ENCODE measurements around the gene KMT5B. TPM values are rescaled to one million over a fixed set of nuclear protein-coding genes. Genes with fewer than 3 reads are reported as not detected.
A peak's percentile ranks its signal among the peaks of the same experiment; 100 is the strongest.

Gene KMT5B
- total RNA-seq, 1 donor from 2014 or later: 46.8 TPM

DNA sequence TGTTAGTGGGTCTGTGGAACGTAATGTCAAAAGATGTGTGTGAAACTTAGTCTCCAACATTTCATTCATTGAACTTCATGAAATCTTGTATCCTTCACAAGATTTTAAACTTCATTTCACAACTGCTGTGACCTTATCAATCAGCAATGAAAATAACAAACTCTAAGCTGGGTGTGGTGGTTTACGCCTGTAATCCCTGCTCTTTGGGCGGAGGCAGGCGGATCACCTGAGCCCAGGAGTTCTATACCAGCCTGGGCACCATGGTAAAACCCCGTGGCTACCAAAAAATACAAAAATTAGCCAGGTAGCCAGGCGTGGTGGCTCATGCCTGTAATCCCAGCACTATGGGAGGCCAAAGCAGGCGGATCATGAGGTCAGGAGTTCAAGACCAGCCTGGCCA lies 97.0 kb downstream of the KMT5B start:
- Mint-ChIP-seq H3K9me3 (ENCODE audit: unreplicated experiment) (no peaks in the 10 kb centered on the region), H3K27me3 (ENCODE audit: unreplicated experiment) (peaks cover 9% of the 10 kb centered on the region), H3K36me3 (ENCODE audit: low read depth, unreplicated experiment) (peaks cover 27% of the 10 kb centered on the region), H3K27ac (ENCODE audit: unreplicated experiment) (no peak overlapping the region), H3K4me3 (ENCODE audit: unreplicated experiment) (no peak overlapping the region), H3K4me1 (ENCODE audit: unreplicated experiment) (peaks cover 57% of the 10 kb centered on the region)
- TF ChIP-seq, protein P1, sequence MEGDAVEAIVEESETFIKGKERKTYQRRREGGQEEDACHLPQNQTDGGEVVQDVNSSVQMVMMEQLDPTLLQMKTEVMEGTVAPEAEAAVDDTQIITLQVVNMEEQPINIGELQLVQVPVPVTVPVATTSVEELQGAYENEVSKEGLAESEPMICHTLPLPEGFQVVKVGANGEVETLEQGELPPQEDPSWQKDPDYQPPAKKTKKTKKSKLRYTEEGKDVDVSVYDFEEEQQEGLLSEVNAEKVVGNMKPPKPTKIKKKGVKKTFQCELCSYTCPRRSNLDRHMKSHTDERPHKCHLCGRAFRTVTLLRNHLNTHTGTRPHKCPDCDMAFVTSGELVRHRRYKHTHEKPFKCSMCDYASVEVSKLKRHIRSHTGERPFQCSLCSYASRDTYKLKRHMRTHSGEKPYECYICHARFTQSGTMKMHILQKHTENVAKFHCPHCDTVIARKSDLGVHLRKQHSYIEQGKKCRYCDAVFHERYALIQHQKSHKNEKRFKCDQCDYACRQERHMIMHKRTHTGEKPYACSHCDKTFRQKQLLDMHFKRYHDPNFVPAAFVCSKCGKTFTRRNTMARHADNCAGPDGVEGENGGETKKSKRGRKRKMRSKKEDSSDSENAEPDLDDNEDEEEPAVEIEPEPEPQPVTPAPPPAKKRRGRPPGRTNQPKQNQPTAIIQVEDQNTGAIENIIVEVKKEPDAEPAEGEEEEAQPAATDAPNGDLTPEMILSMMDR (IDR thresholded peaks at IDR 0.05; ENCODE audit: unreplicated experiment): no peak
- DNase-seq (ENCODE audit: low spot score): no peak

DNA sequence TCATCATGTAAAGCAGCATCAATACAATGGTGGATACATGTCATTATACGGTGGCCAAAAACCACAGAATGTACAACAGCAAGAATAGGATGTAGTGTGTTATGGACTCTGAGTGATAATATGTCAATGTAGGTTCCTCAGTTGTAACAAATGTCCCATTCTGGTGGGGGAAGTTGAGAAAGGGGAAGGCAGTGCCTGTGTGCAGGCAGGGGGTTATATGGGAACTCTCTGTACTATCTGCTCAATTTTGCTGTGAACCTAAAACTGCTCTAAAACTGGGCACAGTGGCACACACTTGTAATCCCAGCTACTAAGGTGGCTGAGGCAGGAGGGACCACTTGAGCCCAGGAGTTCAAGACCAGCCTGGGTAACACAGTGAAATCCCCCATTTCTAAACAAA lies 97.8 kb downstream of the KMT5B start:
- Mint-ChIP-seq H3K4me1 (ENCODE audit: unreplicated experiment) (peaks cover 57% of the 10 kb centered on the region), H3K27ac (ENCODE audit: unreplicated experiment) (no peak overlapping the region), H3K27me3 (ENCODE audit: unreplicated experiment) (peaks cover 9% of the 10 kb centered on the region), H3K36me3 (ENCODE audit: low read depth, unreplicated experiment) (peaks cover 26% of the 10 kb centered on the region), H3K4me3 (ENCODE audit: unreplicated experiment) (no peak overlapping the region), H3K9me3 (ENCODE audit: unreplicated experiment) (no peaks in the 10 kb centered on the region)
- no peak for DNase-seq (ENCODE audit: low spot score)
- TF ChIP-seq, protein P1 (IDR thresholded peaks at IDR 0.05; ENCODE audit: unreplicated experiment): no peak

DNA sequence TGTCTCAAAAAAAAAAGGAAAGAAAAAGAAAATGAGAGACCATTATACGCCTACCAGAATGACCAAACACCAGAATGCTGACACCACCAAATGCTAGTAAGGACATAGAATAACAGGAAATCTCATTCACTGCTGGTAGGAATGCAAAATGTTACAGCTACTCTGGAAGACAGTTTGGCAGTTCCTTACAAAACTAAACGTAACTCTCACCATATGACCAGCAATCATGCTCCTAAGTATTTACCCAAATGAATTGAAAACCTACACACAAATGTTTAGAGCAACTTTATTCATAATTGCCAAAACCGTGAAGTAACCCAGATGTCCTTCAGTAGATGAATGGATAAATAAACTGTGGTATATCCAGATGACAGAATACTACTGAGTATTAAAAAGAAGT lies 99.1 kb downstream of the KMT5B start:
- peak overlapping the region; percentile 53 for H3K27ac Mint-ChIP-seq (ENCODE audit: unreplicated experiment)
- no peaks in the 10 kb centered on the region for H3K9me3 Mint-ChIP-seq (ENCODE audit: unreplicated experiment)
- peaks cover 18% of the 10 kb centered on the region for H3K36me3 Mint-ChIP-seq (ENCODE audit: low read depth, unreplicated experiment)
- TF ChIP-seq, protein P1 (IDR thresholded peaks at IDR 0.05; ENCODE audit: unreplicated experiment): no peak
- peaks cover 3% of the 10 kb centered on the region for H3K27me3 Mint-ChIP-seq (ENCODE audit: unreplicated experiment)
- H3K4me1 Mint-ChIP-seq (ENCODE audit: unreplicated experiment): peaks cover 59% of the 10 kb centered on the region
- H3K4me3 Mint-ChIP-seq (ENCODE audit: unreplicated experiment): peak overlapping the region; percentile 37
- DNase-seq (ENCODE audit: low spot score): no peak

DNA sequence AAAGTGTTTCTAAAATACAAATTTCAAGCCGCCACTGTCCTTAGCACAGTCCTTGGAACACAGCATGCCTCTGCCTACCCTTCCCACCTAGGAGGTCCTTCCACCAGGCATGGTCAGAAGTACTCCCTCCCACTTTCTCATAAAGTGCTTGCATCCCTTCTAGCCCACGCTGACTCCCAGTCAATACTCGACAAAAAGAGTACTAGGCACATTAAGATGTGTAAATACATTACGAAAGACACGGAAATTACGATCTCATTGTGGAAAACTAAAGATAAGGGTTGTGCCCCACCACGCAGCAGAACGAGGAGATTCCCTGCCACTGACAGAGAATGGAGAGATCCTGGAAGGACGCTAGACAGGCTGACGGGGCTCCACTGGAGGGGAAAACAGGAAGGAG lies 105.4 kb downstream of the KMT5B start:
- TF ChIP-seq, protein P1 (IDR thresholded peaks at IDR 0.05; ENCODE audit: unreplicated experiment): no peak
- no peaks in the 10 kb centered on the region for H3K9me3 Mint-ChIP-seq (ENCODE audit: unreplicated experiment)
- H3K4me3 Mint-ChIP-seq (ENCODE audit: unreplicated experiment): peak overlapping the region; percentile 29
- H3K27me3 Mint-ChIP-seq (ENCODE audit: unreplicated experiment): peaks cover 4% of the 10 kb centered on the region
- peaks cover 51% of the 10 kb centered on the region for H3K4me1 Mint-ChIP-seq (ENCODE audit: unreplicated experiment)
- no peak for DNase-seq (ENCODE audit: low spot score)
- H3K36me3 Mint-ChIP-seq (ENCODE audit: low read depth, unreplicated experiment): peaks cover 24% of the 10 kb centered on the region
- H3K27ac Mint-ChIP-seq (ENCODE audit: unreplicated experiment): peak overlapping the region; percentile 34

DNA sequence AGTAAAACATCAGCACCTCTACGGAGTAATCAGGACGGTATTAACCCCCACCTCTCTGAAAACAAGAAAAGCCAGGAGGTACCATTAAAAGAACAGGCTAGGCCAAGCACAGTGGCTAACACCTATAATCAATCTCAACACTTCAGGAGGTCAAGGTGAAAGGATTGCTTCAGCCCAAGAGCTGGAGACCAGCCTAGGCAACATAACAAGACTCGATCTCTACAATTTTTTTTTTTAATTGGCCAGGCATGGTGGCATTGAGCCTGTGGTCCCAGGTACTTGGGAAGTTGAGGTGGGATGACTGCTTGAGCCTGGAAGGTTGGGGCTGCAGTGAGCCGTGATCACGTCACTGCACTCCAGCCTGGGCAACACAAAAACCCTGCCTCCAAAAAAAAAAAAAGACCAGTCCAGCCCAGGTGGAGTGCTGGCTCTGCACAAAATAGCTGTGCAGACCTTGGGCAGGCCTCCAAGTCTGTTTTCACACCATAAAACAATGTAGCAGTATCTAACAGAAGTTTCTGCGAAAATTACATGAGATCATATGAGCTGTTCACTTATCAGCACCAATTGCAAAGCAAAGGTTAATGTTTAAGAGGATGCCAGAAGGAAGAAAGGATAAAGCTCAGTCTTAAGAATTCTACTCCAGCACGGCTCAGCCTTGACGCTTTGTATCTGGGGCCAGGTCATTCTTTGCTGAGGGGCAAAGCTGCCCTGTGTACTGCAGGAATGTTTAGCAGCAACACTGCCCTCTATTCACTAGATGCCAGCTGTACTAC lies 106.7 kb downstream of the KMT5B start:
- H3K4me3 Mint-ChIP-seq (ENCODE audit: unreplicated experiment): no peak overlapping the region
- DNase-seq (ENCODE audit: low spot score): no peak

More for the DNA sequence above, 106.7 kb downstream of the KMT5B start:
- TF ChIP-seq, protein P1 (IDR thresholded peaks at IDR 0.05; ENCODE audit: unreplicated experiment): no peak
- Mint-ChIP-seq H3K27me3 (ENCODE audit: unreplicated experiment) (peaks cover 5% of the 10 kb centered on the region), H3K4me1 (ENCODE audit: unreplicated experiment) (peaks cover 57% of the 10 kb centered on the region), H3K27ac (ENCODE audit: unreplicated experiment) (no peak overlapping the region), H3K9me3 (ENCODE audit: unreplicated experiment) (no peaks in the 10 kb centered on the region), H3K36me3 (ENCODE audit: low read depth, unreplicated experiment) (peaks cover 32% of the 10 kb centered on the region)

Data from endothelial cell (in vitro differentiated cells).